Frontal cortex (tissue), 4 donors: ENCODE data around the gene SELE. TPM values are rescaled to one million over a fixed set of nuclear protein-coding genes. Genes with fewer than 3 reads are reported as not detected.
"Not testable (repeated sequence)": the region's sequence is repeated elsewhere in the genome, so short reads cannot be mapped to it uniquely, and the experiment has no call there.

Source experiments
- DNase-seq, 2 donors: peaks; one replicate each; pipeline ENCODE4 v3.0.0; 2012; ENCODE audit warnings: low spot score in 2 of 2
- FAIRE-seq: peaks from 2 replicates; lab custom pipeline; 2012; peaks lifted over from hg19 to GRCh38; lab: Jason Lieb, UNC
- total RNA-seq: library from RNA; depleted of rRNA; stranded (reverse); fragments of >200 nt; gene quantifications from one replicate; pipeline ENCODE4 v1.2.3, GENCODE V29; 2014
- donor health status: control.
- donor health status: control.
- donor health status: control.

The SELE gene
- total RNA-seq, 1 donor from 2014 or later: under 0.01 TPM

- FAIRE-seq: no peak
- no peak for DNase-seq
Observed at GRCh38 chr1:169689395-169689794, 44.5 kb downstream of the SELE start.

- not testable (repeated sequence) for DNase-seq, FAIRE-seq
Observed at GRCh38 chr1:169688377-169688776, 45.5 kb downstream of the SELE start.

- FAIRE-seq (no peak), DNase-seq (no peak)
Observed at GRCh38 chr1:169683661-169684060, 50.2 kb downstream of the SELE start.

GRCh38 chr1:169683168-169683567 lies 50.7 kb downstream of the SELE start:
- FAIRE-seq, DNase-seq: not testable (repeated sequence)

GRCh38 chr1:169682071-169682470 lies 51.8 kb downstream of the SELE start:
- no peak for DNase-seq
- no peak for FAIRE-seq

- FAIRE-seq: no peak
- DNase-seq: no peak
Observed at GRCh38 chr1:169681140-169681539, 52.7 kb downstream of the SELE start.

- DNase-seq (no peak), FAIRE-seq (no peak)
Observed at GRCh38 chr1:169680377-169681019, 53.4 kb downstream of the SELE start.

- DNase-seq: no peak
- FAIRE-seq: no peak
Observed at GRCh38 chr1:169679692-169680091, 54.2 kb downstream of the SELE start.

- DNase-seq: no peak
- FAIRE-seq: no peak
Observed at GRCh38 chr1:169676001-169676400, 57.9 kb downstream of the SELE start.

Other genes starting within 250 kb of the SELE start
- gene SLC19A2, start 248.1 kb downstream of the SELE start, total RNA-seq: 23.6 TPM
- gene F5, start 147.6 kb downstream of the SELE start, total RNA-seq: not detected
- not detected for gene SELP, start 104.0 kb downstream of the SELE start, total RNA-seq
- 0.82 TPM for gene SELL, start 22.5 kb downstream of the SELE start, total RNA-seq
- gene METTL18, start 60.8 kb upstream of the SELE start, total RNA-seq: 9.0 TPM
- 11.0 TPM for gene SCYL3, start 159.8 kb upstream of the SELE start, total RNA-seq